Epithelial cell of esophagus (primary cell): ENCODE results near the gene WFDC10B.
"Not testable (repeated sequence)": the region's sequence is repeated elsewhere in the genome, so short reads cannot be mapped to it uniquely, and the experiment has no call there.

Experiments
- DNase-seq: peaks from one replicate; pipeline ENCODE4 v3.0.0; 2010; ENCODE audit warnings: low read depth
- H3K4me3 ChIP-seq: 2 replicates; pipeline ENCODE4 v1.5.1; 2011; ENCODE audit warnings: mild to moderate bottlenecking, low read length, control low read depth
- CTCF ChIP-seq: IDR thresholded peaks from 2 replicates; pipeline ENCODE4 v1.5.1; 2011; ENCODE audit warnings: low read depth, mild to moderate bottlenecking, low read length, control low read depth, inconsistent platforms; ENCODE audit not compliant: insufficient read depth; ENCODE audit errors: missing control alignments

The WFDC10B gene

GRCh38 chr20:45732199-45732598 is 27.4 kb upstream of the WFDC10B start:
- no peak for DNase-seq
- TF ChIP-seq CTCF = no peak
- H3K4me3 ChIP-seq = no peak overlapping the region

- DNase-seq = no peak
- TF ChIP-seq CTCF = no peak
- no peak overlapping the region for H3K4me3 ChIP-seq
These were observed 22.2 kb upstream of the WFDC10B start for GRCh38 chr20:45727044-45727443.

GRCh38 chr20:45725134-45725533 is 20.3 kb upstream of the WFDC10B start:
- no peak overlapping the region for H3K4me3 ChIP-seq
- no peak for DNase-seq
- no peak for TF ChIP-seq CTCF

DNA sequence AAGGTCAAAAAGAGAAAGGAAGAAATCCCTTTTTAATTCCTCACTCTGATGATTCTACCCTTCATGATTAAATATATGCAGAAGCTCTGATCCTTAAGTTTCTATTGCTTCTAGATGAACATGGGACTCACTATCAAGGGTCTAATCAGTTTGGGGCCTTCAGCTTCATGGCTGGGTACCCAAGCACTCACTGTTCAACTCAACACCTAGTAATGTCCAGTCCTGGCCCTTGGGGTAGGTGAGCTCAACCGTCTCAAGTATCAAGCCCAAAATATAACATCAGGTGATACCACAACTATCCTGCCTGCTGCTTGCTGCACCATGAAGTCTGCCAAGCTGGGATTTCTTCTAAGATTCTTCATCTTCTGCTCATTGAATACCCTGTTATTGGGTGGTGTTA is 17.2 kb upstream of the WFDC10B start, which contains the start of gene SPINT4:
SPINT4 (plus strand) TSS at position 301 of the 400 bp plus-strand sequence; CDS start at position 322, 21 bp downstream.
- no peak for DNase-seq
- H3K4me3 ChIP-seq = no peak within 1 kb of the TSS
- no peak for TF ChIP-seq CTCF

GRCh38 chr20:45716141-45716688 is 11.4 kb upstream of the WFDC10B start:
- not testable (repeated sequence) for DNase-seq, H3K4me3 ChIP-seq

- no peak for TF ChIP-seq CTCF
- no peak for DNase-seq
- H3K4me3 ChIP-seq = no peak within 1 kb of the TSS
These were observed 2.9 kb downstream of the WFDC10B start, which contains the start of gene WFDC13 for GRCh38 chr20:45701873-45702272. Gene WFDC13 (plus strand): TSS chr20:45702038. CDS start chr20:45702124, 86 bp downstream.

- DNase-seq = no peak
- TF ChIP-seq CTCF = no peak
- no peak overlapping the region for H3K4me3 ChIP-seq
These were observed 3.7 kb downstream of the WFDC10B start for GRCh38 chr20:45701104-45701503.
